SH-SY5Y (cell line): ENCODE results near the gene SLC25A20.

Experiments used
- GATA2 ChIP-seq: IDR thresholded peaks from 2 replicates; pipeline ENCODE4 v1.6.1; 2011; ENCODE audit warnings: mild to moderate bottlenecking, low read depth, low read length
- GATA3 ChIP-seq: IDR thresholded peaks from 2 replicates; pipeline ENCODE4 v1.6.1; 2011; ENCODE audit warnings: low read depth, mild to moderate bottlenecking, low read length, moderate library complexity

- TF ChIP-seq GATA2 (no peak), GATA3 (no peak)
Observed at GRCh38 chr3:48845170-48845569, 53.5 kb downstream of the SLC25A20 start.
